ENCODE data around the gene FAM186B. TPM values are rescaled to one million over a fixed set of nuclear protein-coding genes. Genes with fewer than 3 reads are reported as not detected.
A peak's percentile ranks its signal among the peaks of the same experiment; 100 is the strongest.

FAM186B gene
- total RNA-seq, 1 experiment from 2014 or later, result 0.42 TPM

DNA sequence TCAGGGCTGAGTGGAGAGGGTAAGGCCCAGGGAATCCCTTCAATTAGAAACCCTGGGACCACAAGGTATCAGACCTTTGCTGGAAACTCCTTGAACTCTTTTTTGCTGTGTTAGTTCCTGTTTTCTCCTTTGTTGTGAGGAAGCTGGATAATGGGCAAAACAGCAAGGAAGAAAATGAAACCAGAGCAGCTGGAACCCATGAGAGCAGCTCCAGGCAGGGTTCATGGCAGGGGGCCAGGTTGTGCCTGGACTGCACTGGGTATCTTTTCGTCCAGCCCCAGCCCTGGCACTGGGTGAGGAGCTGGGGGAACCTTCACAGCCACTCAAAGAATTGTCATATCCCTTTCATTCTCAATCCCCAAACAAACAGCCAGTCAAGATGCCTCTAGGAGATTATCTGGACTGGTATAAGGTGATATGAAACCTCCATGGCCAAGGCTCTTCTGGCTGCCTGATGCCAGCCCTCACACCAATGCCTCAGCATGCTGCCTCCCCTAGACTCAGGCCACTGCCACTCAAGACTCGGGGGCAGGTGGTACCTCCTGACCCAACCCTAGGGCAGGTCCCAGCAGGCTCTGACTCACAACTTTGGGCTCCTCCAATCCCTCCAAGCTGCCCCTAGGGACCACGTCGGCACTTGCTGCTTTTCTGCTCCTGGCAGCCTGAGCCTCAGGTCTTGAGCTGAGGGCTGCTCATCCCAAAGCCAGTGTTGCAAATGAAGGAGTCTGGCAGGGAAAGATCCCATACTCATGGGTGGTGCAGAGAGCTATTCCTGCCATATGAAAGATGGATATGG, 16.5 kb downstream of the FAM186B start:
- ChIA-PET RAD21 (ENCODE audit: low non-redundant PET in 1 of 2, low total read pairs in 2 of 2, uncharacterized antibody in 2 of 2, unreplicated experiment in 2 of 2) (no interaction called here), POLR2A (no interaction called here), CTCF (no interaction called here)
- H3K79me2 ChIP-seq (ENCODE audit: insufficient read depth, low read length), result no peaks in the 10 kb centered on the region
- TF ChIP-seq ATF3 (IDR thresholded peaks at IDR 0.05) (no peak), SP1 (IDR thresholded peaks at IDR 0.05; ENCODE audit: low read depth) (no peak), EZH2 (IDR thresholded peaks at IDR 0.05) (no peak), EZH2phosphoT487 (IDR thresholded peaks at IDR 0.05; ENCODE audit: borderline replicate concordance) (no peak), CBX3 (IDR thresholded peaks at IDR 0.05; ENCODE audit: low read depth) (no peak), EGR1 (IDR thresholded peaks at IDR 0.05; ENCODE audit: low read depth) (no peak)
- TF ChIP-seq, protein P1, sequence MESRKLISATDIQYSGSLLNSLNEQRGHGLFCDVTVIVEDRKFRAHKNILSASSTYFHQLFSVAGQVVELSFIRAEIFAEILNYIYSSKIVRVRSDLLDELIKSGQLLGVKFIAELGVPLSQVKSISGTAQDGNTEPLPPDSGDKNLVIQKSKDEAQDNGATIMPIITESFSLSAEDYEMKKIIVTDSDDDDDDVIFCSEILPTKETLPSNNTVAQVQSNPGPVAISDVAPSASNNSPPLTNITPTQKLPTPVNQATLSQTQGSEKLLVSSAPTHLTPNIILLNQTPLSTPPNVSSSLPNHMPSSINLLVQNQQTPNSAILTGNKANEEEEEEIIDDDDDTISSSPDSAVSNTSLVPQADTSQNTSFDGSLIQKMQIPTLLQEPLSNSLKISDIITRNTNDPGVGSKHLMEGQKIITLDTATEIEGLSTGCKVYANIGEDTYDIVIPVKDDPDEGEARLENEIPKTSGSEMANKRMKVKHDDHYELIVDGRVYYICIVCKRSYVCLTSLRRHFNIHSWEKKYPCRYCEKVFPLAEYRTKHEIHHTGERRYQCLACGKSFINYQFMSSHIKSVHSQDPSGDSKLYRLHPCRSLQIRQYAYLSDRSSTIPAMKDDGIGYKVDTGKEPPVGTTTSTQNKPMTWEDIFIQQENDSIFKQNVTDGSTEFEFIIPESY (IDR thresholded peaks at IDR 0.05; ENCODE audit: extremely low read depth, insufficient replicate concordance, low read length), result no peak
- no peak overlapping the region for H3K4me3 ChIP-seq (replicated peaks in 1 of 2; ENCODE audit: low read depth in 1 of 2, low read length in 2 of 2)
- no peaks in the 10 kb centered on the region for H4K20me1 ChIP-seq (ENCODE audit: insufficient read depth)
- no peaks in the 10 kb centered on the region; a peak in 1 of 4 replicates for H3K36me3 ChIP-seq (ENCODE audit: control insufficient read depth in 1 of 2, insufficient read depth in 2 of 2, low read length in 2 of 2)
- ATAC-seq (peak; percentile 44; the same call in 1 of the 2 replicates), DNase-seq (ENCODE audit: low read depth, low spot score) (no peak)
- no TSS peak for BruUV-seq (replicated peaks)
- no peak overlapping the region for H3K9ac ChIP-seq (ENCODE audit: low read length)
- H3K27me3 ChIP-seq (ENCODE audit: insufficient read depth, low read length), result no peaks in the 10 kb centered on the region
- intact Hi-C loops (cut with micrococcal nuclease), result no loop called here
- no peaks in the 10 kb centered on the region for H3K9me3 ChIP-seq (ENCODE audit: control insufficient read depth in 1 of 2, insufficient read depth in 1 of 2, low read depth in 1 of 2, low read length in 2 of 2)
- no peak overlapping the region for H3K27ac ChIP-seq (ENCODE audit: low read depth, low read length)
- no peak overlapping the region for H2AFZ ChIP-seq (ENCODE audit: low read depth, low read length, poor library complexity, severe bottlenecking)
- no peak overlapping the region for H3K4me2 ChIP-seq (ENCODE audit: low read length)
- H3K4me1 ChIP-seq (ENCODE audit: control insufficient read depth in 1 of 2, insufficient read depth in 2 of 2, low read length in 2 of 2), result no peaks in the 10 kb centered on the region
- H3K9me2 ChIP-seq (ENCODE audit: insufficient read depth), result no peaks in the 10 kb centered on the region
